ENCODE measurements around the gene SF3B5.

- TF ChIP-seq, protein P1, sequence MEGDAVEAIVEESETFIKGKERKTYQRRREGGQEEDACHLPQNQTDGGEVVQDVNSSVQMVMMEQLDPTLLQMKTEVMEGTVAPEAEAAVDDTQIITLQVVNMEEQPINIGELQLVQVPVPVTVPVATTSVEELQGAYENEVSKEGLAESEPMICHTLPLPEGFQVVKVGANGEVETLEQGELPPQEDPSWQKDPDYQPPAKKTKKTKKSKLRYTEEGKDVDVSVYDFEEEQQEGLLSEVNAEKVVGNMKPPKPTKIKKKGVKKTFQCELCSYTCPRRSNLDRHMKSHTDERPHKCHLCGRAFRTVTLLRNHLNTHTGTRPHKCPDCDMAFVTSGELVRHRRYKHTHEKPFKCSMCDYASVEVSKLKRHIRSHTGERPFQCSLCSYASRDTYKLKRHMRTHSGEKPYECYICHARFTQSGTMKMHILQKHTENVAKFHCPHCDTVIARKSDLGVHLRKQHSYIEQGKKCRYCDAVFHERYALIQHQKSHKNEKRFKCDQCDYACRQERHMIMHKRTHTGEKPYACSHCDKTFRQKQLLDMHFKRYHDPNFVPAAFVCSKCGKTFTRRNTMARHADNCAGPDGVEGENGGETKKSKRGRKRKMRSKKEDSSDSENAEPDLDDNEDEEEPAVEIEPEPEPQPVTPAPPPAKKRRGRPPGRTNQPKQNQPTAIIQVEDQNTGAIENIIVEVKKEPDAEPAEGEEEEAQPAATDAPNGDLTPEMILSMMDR (IDR thresholded peaks at IDR 0.05), result no peak
- no peak for TF ChIP-seq POLR2A (IDR thresholded peaks at IDR 0.05)
Observed at GRCh38 chr6:144063246-144063743, 32.1 kb downstream of the SF3B5 start.

All from prostate gland (tissue), 2 donors.